HepG2 (cell line): ENCODE results near the gene PSMB3.

Source experiments
- JUND ChIP-seq: sonication (generic); formaldehyde crosslinking; IDR thresholded peaks from 2 replicates; pipeline ENCODE4 v1.8.0; 2022; ENCODE audit warnings: mild to moderate bottlenecking, missing genetic modification reagents
- NPAS2 ChIP-seq: sonication (generic); formaldehyde crosslinking; IDR thresholded peaks from 2 replicates; pipeline ENCODE4 v1.8.0; 2022; ENCODE audit warnings: mild to moderate bottlenecking, missing genetic modification reagents, borderline replicate concordance
- ZKSCAN8 ChIP-seq: IDR thresholded peaks from 2 replicates; pipeline ENCODE4 v1.6.1; 2016; ENCODE audit warnings: borderline replicate concordance, missing genetic modification reagents, missing compliant biosample characterization
- ZNF10 ChIP-seq: sonication (generic); formaldehyde crosslinking; IDR thresholded peaks from 2 replicates; pipeline ENCODE4 v1.4.0; 2020; ENCODE audit warnings: mild to moderate bottlenecking, low read depth, missing genetic modification reagents, borderline replicate concordance

- TF ChIP-seq ZKSCAN8 (CRISPR knock-in tag) (no peak), NPAS2 (CRISPR knock-in tag) (no peak), JUND (CRISPR knock-in tag) (peak; percentile 57), ZNF10 (CRISPR knock-in tag) (no peak)
Measured at GRCh38 chr17:38798614-38799500, 46.3 kb downstream of the PSMB3 start.
